H9 (cell line): ENCODE results near the gene VPS39. TPM values are rescaled to one million over a fixed set of nuclear protein-coding genes. Genes with fewer than 3 reads are reported as not detected.

ENCODE experiments used
- DNase-seq: peaks from one replicate; pipeline ENCODE4 v3.0.0-alpha.2; 2017
- H2AFZ ChIP-seq: one replicate; pipeline ENCODE4 v1.6.1; 2013; ENCODE audit warnings: mild to moderate bottlenecking, low read length, control low read depth, moderate library complexity
- H2AK5ac ChIP-seq: 2 replicates; pipeline ENCODE4 v1.6.1; 2013; ENCODE audit warnings: low read length, control low read depth, mixed read lengths; ENCODE audit not compliant: insufficient read length
- H2BK120ac ChIP-seq: one replicate; pipeline ENCODE4 v1.6.1; 2013; ENCODE audit warnings: low read depth, mild to moderate bottlenecking, low read length, control low read depth, inconsistent platforms; ENCODE audit not compliant: poor library complexity, severe bottlenecking
- H2BK12ac ChIP-seq: 2 replicates; pipeline ENCODE4 v1.6.1; 2013; ENCODE audit warnings: low read length, control low read depth, mixed read lengths, low read depth; ENCODE audit not compliant: insufficient read length
- H2BK15ac ChIP-seq: 2 replicates; pipeline ENCODE4 v1.6.1; 2013; ENCODE audit warnings: low read depth, low read length, control low read depth
- H2BK20ac ChIP-seq: one replicate; pipeline ENCODE4 v1.6.1; 2013; ENCODE audit warnings: low read depth, mild to moderate bottlenecking, low read length, control low read depth, inconsistent platforms; ENCODE audit not compliant: poor library complexity, severe bottlenecking
- H2BK5ac ChIP-seq: 2 replicates; pipeline ENCODE4 v1.6.1; 2013; ENCODE audit warnings: low read length, control low read depth, mixed read lengths; ENCODE audit not compliant: insufficient read length
- H3K14ac ChIP-seq: 2 replicates; pipeline ENCODE4 v1.6.1; 2013; ENCODE audit warnings: low read length, control low read depth; ENCODE audit not compliant: insufficient read depth
- H3K18ac ChIP-seq: 2 replicates; pipeline ENCODE4 v1.6.1; 2013; ENCODE audit warnings: low read depth, mild to moderate bottlenecking, mixed read lengths, low read length, control low read depth; ENCODE audit not compliant: insufficient read length
- H3K23ac ChIP-seq: 2 replicates; pipeline ENCODE4 v1.6.1; 2013; ENCODE audit warnings: low read length, control low read depth, mixed read lengths, low read depth; ENCODE audit not compliant: insufficient read length
- H3K23me2 ChIP-seq: 2 replicates; pipeline ENCODE4 v1.6.1; 2013; ENCODE audit warnings: low read depth, mild to moderate bottlenecking, mixed read lengths, low read length, control low read depth; ENCODE audit not compliant: insufficient read length, poor library complexity, severe bottlenecking
- H3K27ac ChIP-seq: 2 replicates; pipeline ENCODE4 v1.5.1; 2013; ENCODE audit warnings: low read length, control low read depth, mixed read lengths, low read depth; ENCODE audit not compliant: insufficient read length
- H3K27me3 ChIP-seq: 2 replicates; pipeline ENCODE4 v1.6.1; 2013; ENCODE audit warnings: low read length, control low read depth, inconsistent platforms; ENCODE audit not compliant: insufficient read depth
- H3K4ac ChIP-seq: 2 replicates; pipeline ENCODE4 v1.6.1; 2013; ENCODE audit warnings: low read depth, mild to moderate bottlenecking, control low read depth, inconsistent platforms, low read length, moderate library complexity
- H3K4me1 ChIP-seq: 2 replicates; pipeline ENCODE4 v1.6.1; 2013; ENCODE audit warnings: low read length, control low read depth, inconsistent platforms; ENCODE audit not compliant: insufficient read depth
- H3K4me2 ChIP-seq: 2 replicates; pipeline ENCODE4 v1.6.1; 2013; ENCODE audit warnings: low read length, control low read depth, mixed read lengths; ENCODE audit not compliant: insufficient read length, insufficient read depth
- H3K56ac ChIP-seq: 2 replicates; pipeline ENCODE4 v1.6.1; 2013; ENCODE audit warnings: low read depth, mild to moderate bottlenecking, mixed read lengths, low read length, control low read depth; ENCODE audit not compliant: insufficient read length
- H3K79me1 ChIP-seq: 2 replicates; pipeline ENCODE4 v1.6.1; 2013; ENCODE audit warnings: low read depth, mild to moderate bottlenecking, moderate library complexity, low read length, control low read depth, inconsistent platforms; ENCODE audit not compliant: insufficient read depth, poor library complexity, severe bottlenecking
- H3K79me2 ChIP-seq: 2 replicates; pipeline ENCODE4 v1.6.1; 2013; ENCODE audit warnings: low read length, control low read depth, inconsistent platforms; ENCODE audit not compliant: insufficient read depth
- H3K9ac ChIP-seq: 2 replicates; pipeline ENCODE4 v1.6.1; 2013; ENCODE audit warnings: low read length, control low read depth, mixed read lengths; ENCODE audit not compliant: insufficient read length; ENCODE audit errors: extremely low read depth
- H3K9me3 ChIP-seq: one replicate; pipeline ENCODE4 v1.6.1; 2013; ENCODE audit warnings: low read depth, low read length, inconsistent platforms; ENCODE audit not compliant: control insufficient read depth
- H3T11ph ChIP-seq: one replicate; pipeline ENCODE4 v1.6.1; 2013; ENCODE audit warnings: mild to moderate bottlenecking, low read length, control low read depth, inconsistent platforms
- H4K20me1 ChIP-seq: one replicate; pipeline ENCODE4 v1.6.1; 2013; ENCODE audit not compliant: control insufficient read depth, insufficient read length, insufficient read depth
- H4K5ac ChIP-seq: 2 replicates; pipeline ENCODE4 v1.6.1; 2013; ENCODE audit warnings: low read depth, mild to moderate bottlenecking, mixed read lengths, low read length, control low read depth; ENCODE audit not compliant: insufficient read length
- H4K8ac ChIP-seq: replicated peaks from 2 replicates; pipeline ENCODE4 v1.6.1; 2013; ENCODE audit warnings: low read length, control low read depth, mixed read lengths, low read depth; ENCODE audit not compliant: insufficient read length
- H4K91ac ChIP-seq: 2 replicates; pipeline ENCODE4 v1.6.1; 2013; ENCODE audit warnings: low read depth, mild to moderate bottlenecking, moderate library complexity, mixed read lengths, low read length, control low read depth; ENCODE audit not compliant: insufficient read length
- H3K27ac Mint-ChIP-seq, 3 experiments: 2 replicates in 2 of 3; 3 replicates in 1 of 3; pipeline ENCODE4 v1.8.0; 2020 to 2021; ENCODE audit warnings: mixed read lengths in 3 of 3, mild to moderate bottlenecking in 1 of 3, moderate library complexity in 1 of 3
- H3K27me3 Mint-ChIP-seq: 2 replicates; pipeline ENCODE4 v1.8.0; 2021; ENCODE audit warnings: low read depth, mild to moderate bottlenecking, moderate library complexity, mixed read lengths
- H3K36me3 Mint-ChIP-seq, 3 experiments: 2 replicates in 2 of 3; 3 replicates in 1 of 3; pipeline ENCODE4 v1.8.0; 2020 to 2021; ENCODE audit warnings: low read depth in 3 of 3, mixed read lengths in 3 of 3; ENCODE audit not compliant: insufficient read depth in 1 of 3
- H3K4me1 Mint-ChIP-seq, 2 experiments: 2 replicates each; pipeline ENCODE4 v1.8.0; 2020; ENCODE audit warnings: mixed read lengths in 2 of 2
- H3K4me3 Mint-ChIP-seq, 2 experiments: 2 replicates in 1 of 2; 3 replicates in 1 of 2; pipeline ENCODE4 v1.8.0; 2020 to 2021; ENCODE audit warnings: mild to moderate bottlenecking in 2 of 2, mixed read lengths in 2 of 2, moderate library complexity in 1 of 2
- H3K9me3 Mint-ChIP-seq, 2 experiments: 2 replicates in 1 of 2; 3 replicates in 1 of 2; pipeline ENCODE4 v1.8.0; 2020; ENCODE audit warnings: mild to moderate bottlenecking in 2 of 2, mixed read lengths in 2 of 2, moderate library complexity in 1 of 2
- CTCF ChIP-seq: fragments of 200-600 bp; sonication (generic); conservative IDR thresholded peaks from 3 replicates; pipeline ENCODE4 v1.8.0; 2021; ENCODE audit warnings: antibody characterized with exemption, mild to moderate bottlenecking
- total RNA-seq: library from RNA; stranded (reverse); gene quantifications from 2 replicates; pipeline ENCODE4 v1.2.1, GENCODE V29; 2021

VPS39 gene
- total RNA-seq, 1 experiment from 2014 or later, result 48.6 TPM

- Histone ChIP-seq H3K23me2 (no peaks in the 10 kb centered on the region), H3K56ac (no peak overlapping the region), H4K8ac (no peak overlapping the region), H3K79me2 (no peaks in the 10 kb centered on the region), H4K5ac (no peak overlapping the region), H3K9ac (no peak overlapping the region), H2AFZ (no peak overlapping the region), H2BK5ac (no peak overlapping the region), H2BK15ac (no peak overlapping the region), H3K18ac (no peak overlapping the region), H2BK20ac (no peak overlapping the region), H3T11ph (no peak overlapping the region), H3K4ac (no peak overlapping the region), H4K20me1 (no peaks in the 10 kb centered on the region), H3K14ac (no peak overlapping the region), H3K27me3 (no peaks in the 10 kb centered on the region), H4K91ac (no peak overlapping the region), H3K9me3 (no peaks in the 10 kb centered on the region), H3K27ac (no peak overlapping the region), H3K4me1 (no peaks in the 10 kb centered on the region), H3K23ac (no peak overlapping the region), H3K4me2 (no peak overlapping the region), H2BK120ac (no peak overlapping the region), H2BK12ac (no peak overlapping the region), H3K79me1 (no peaks in the 10 kb centered on the region), H2AK5ac (no peak overlapping the region)
- Mint-ChIP-seq H3K27ac (no peak overlapping the region; a peak in 1 of 7 replicates), H3K4me1 (no peaks in the 10 kb centered on the region), H3K4me3 (no peak overlapping the region), H3K9me3 (no peaks in the 10 kb centered on the region), H3K27me3 (no peaks in the 10 kb centered on the region), H3K36me3 (peaks cover 5 to 56% (median 35%) of the 10 kb centered on the region in 3 experiments; a peak in 6 of 7 replicates)
- no peak for TF ChIP-seq CTCF
- DNase-seq, result no peak
Measured at GRCh38 chr15:42239528-42240182, 31.6 kb upstream of the VPS39 start.
